ENCODE data around the gene SS18.

The SS18 gene

DNA sequence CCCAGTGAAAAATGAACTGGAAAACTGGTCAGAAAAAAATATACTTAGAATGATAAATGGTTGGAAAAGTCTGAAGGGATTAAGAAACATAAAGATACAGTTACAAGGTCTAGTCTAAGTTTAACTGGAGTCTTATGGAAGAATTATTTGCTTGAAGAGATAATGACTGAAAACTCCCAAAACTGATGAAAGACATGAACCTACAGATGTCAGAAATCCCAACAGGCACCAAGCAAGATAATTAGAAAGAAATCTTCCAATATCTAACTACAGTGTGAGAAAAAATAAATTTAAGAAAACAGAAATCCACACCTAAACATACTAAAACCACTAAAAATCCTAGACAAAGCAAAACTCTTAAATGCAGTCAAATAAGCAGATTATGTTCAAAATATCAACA is 19.4 kb downstream of the SS18 start:
- no peak for DNase-seq

DNA sequence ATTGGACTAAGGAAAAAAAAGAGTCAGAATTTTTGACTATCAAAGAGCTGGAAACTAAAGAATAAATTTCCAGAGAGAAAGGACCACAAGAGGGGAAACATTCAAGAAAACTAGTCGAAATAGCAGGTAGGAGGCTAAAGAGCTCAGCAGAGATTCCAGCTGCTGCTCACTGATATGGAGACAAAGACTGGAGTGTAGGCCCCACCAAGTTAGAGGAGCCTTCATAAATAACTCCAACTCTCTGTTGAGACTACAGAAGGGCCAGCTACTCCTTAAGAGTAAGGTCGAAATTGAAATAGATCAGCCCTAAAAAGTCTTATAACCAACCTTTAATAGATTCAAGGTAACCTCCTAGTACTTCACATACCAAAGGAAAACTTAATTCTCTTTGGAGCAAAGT is 31.1 kb downstream of the SS18 start:
- no peak for DNase-seq

DNA sequence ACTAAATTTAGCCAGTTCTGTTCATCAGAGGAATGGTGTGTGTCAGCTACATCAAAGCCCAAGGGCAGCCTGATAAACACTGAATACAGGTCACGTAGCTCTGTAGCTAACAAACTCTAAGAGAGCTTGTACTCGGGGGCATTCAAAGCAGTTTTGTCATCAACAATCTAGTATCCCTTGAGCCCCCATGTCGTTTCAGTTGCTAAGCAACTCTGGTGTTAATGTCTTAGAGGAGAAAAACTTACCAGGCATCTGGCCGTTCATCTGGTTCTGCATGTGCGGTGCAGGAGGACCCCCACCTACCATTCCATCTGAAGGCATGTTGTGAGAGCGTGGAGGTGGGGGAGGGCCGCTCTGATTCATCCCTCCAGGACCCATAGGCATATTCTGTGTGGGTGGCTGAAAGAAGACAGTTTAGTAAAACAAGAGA is 33.1 kb downstream of the SS18 start:
- no peak for DNase-seq

DNA sequence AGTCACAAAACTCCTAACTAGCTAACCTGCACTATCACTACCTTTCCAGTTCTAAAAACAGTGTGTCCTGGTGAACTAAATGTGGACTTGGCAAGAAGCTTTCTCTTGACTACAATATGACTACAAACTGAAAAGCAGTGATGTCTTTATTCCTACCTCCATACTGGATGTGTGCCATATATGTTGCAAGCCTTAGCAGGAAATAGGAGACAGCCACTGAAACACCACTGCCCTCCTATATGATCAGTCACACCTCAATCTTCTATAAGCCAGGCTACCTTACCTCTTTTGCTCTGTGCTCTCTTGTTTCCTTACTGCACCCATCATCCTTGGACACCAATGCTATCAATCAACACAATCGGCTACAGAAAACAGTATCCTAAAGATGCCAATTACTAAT is 34.1 kb downstream of the SS18 start:
- no peak for DNase-seq

DNA sequence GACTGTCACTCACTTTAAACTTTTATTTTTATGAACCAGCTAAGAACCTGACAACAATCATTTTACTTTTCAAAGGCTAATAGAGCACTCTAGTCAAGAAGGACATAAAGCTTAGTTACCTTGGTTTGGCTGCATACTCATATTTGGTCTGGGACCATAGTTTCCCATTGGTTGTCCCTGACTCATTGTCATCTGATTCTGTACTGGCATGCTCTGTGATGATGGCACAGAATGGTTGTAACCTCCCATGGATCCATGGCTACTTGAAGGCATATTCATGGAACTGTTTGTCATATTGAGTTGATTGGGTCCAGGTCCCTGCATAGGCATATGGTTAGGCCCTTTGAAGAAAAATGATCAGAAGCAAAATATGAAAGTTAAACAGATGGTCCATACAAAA is 37.9 kb downstream of the SS18 start:
- DNase-seq: no peak

DNA sequence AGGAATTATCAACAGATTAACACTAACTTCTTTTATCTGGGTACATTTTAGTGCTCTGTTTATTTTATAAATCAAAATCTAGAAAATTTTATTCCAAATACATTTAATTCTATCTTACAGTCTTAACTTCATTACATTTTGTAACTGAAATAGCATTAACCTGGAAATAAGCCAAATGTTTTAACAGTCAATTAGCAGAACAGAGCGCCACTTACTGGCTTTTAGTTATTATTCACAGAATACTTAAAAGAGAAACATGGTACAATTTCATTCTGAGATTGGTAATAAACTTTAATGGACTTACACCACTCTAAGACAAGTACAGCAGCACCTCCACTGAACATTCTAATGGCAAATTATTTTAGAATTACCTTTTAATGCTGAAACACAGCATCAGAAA is 38.6 kb downstream of the SS18 start:
- DNase-seq: no peak

DNA sequence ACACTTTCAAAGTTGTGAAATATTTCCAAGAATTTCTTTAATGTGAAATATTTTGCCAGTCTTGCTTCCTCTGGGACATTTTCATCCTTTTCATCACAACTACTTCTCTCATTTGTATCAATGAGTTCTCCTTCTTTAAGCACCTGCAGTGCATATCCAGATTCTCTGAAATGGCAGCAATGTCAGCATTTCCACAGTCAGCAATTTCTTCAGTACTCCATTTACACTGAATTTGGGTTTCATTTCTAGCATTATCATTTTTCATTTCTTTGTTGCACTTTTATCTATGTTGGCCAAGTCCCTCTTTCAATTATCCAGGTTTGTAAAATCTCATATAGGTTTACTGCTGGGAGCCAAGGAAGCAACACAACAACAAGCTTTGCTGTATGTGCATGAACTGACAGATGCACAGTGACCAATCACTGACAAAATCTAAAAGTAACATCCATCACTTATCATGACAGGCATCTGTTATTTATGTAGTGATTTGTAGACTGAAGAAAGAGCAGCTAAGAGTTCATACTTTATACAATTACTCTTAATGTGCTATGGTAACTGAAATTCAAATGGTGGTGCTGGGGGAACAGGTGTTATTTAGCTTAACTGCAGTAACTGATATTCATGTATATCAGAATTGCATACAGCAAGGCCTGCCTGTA is 43.9 kb downstream of the SS18 start:
- no peak for DNase-seq

DNA sequence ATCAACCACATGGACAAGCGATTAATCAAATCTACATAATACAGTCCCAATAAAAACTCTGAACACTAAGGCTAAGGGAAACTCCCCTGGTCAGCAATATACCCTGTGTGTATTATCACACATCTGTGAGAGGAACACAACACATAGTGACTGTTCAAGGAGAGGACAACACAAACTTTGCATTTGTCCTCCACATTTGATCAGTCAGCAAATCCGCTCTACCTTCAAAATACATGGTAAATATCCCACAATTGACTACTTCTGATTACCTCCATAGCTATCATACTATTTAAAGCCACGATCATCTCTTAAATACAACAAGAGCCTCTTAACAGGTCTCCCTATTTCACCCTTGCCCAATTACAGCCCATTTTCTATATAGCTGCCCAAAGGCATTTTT is 45.6 kb downstream of the SS18 start:
- no peak for DNase-seq

DNA sequence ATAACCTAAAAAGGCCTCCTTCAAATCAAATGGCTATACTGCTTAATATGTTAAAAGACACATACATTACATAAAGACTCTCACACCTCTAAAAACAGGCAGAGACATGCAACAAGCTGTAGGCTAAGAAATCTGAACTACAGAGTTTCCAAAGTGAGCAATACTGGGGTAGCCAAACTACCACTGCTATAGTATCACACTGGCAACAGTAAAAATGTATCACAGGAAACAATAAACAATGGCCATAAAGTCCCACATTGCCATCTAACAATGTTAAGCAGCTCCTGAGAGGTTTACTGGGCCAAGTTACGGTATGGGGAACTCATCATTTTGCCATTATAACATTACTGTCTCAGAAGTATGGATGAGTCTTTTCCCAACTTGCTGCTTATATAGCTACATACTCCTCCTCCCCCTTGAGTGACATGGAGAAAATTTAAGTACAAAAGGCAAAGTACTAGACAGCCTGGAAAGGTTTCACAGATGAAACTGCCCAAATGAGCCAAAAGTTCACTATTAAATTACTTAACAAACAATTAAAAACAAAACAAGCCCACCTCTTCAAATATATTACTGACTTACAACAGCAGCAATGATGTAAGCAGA is 50.3 kb downstream of the SS18 start:
- DNase-seq: no peak

DNA sequence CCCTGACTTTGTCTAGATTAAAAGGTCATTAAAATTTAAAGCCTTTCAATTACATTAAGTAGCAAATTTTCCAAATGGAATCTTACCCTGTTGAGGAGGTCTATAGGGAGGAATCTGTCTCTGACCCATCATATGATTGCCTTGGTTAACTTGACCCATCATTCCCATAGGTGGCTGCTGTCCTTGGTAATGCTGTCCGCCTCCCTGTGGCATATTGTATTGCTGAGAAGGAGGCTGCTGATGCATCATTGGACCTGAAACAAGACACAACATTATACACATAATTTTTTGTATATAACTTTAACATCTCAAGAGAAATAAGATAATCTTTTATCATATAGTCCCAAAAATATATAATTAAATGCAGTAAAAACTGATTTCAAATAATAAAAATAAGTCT is 51.2 kb downstream of the SS18 start:
- no peak for DNase-seq

DNA sequence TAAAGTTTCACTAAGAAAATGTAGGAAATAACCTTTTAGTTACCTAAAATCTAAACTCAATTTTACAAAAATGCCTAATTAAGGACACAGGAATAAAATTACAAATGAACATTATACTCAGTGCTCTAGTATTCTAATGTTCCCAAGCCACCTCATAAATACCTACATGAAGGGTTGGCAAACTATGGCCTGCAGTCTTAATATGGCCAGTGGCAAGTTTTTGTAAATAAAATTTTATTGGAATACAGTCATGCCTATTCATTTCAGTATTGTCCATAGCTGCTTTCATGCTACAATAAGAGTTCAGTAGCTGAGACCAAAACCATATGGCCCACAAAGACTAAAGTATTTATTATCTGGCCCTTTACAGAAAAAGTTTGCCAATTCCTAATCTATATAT is 53.8 kb downstream of the SS18 start:
- no peak for DNase-seq

DNA sequence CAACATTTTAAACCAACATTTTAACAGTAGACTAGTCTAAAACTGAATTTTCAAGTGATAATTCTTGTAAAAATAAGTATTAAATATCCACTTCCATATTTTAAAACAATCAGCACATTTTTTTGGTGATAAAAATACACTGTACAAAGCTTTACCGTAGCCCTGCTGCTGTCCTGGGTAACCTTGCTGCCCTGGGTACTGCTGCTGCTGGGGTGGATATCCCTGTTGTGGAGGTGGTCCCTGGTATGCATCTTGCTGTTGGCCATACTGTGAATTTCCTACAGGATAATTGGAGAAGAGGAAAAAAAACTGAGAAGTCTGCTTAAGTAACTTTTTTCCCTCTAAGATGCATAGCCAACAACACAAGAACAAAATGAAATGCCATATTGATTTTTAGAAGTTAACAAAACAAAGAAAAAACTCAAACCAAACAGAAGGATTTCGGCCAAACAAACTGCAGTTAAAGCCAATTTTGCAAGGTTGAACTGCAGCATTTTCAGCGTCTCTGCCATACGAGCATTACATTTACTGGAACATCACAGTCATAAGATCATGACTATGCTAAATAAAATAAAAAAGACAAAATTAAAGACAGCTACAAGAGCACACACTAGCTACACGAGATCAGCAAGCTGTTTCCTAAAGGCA is 55.4 kb downstream of the SS18 start:
- no peak for DNase-seq

DNA sequence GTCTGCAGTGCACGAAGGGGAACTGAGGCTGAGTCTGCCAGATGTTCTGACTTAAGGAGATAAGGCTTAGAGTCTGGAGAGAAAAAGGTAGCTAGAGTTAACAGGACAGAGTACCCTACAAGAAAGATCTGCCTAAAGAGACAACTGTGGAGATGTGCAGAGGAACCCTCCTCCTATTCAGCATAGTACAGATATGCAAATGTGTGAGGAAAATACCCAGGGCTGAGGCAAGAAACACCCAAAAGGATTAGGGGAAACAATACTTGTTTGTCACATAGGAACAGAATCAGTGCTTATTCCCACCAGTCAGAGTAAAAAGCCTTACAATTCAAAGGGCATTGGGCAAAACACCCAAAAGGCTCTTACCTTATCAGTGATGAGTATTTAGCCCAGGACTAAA is 67.8 kb downstream of the SS18 start:
- no peak for DNase-seq

DNA sequence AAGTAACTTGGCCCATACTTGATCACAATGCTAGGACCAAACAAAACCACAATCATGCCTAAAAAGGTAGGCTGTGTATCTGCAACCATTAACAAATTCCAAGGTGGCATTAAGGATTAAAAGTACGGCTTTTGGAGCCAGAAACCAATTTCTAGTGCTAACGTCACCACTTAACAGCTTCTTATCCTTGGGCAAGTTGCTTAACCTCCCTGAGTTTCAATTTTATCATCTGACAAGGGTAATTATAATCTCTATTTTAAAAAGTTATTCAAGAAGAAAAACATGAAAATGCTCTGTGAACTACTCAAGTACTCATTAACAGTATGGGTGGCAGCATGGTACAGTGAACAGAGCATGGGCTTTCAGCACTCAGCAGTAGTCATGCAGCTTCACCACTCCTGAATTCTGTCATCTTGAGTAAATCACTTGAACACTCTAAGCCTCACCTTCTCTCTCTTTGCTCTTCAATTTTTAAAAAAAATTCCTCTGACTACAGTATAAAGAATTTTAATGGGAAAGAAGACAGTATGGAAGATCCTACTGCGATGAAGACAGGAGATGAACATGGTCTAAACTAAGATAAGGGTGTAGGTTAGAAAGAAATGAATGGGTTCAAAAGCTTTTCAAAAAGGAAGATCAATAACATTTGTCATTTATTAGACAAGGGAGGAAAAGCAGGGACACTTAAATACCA is 69.2 kb downstream of the SS18 start:
- no peak for DNase-seq

DNA sequence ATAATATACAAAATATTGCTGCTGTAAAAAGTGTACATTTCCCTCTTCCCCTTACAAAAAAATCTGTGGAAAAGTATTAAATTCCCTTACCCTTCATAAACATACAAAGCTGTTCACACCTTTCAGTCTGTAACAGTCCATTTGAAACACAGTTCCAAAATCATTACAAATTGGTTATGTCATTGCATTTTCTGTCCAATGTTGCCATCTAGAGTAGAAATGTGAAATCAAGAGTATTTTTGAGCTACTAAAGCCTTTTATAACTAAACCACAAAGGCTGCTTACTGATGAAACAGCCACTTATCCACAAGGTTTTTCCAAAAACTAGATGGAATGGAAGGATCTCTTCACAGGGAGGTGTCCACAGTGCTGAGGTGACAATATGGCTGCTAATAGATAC is 72.5 kb downstream of the SS18 start:
- no peak for DNase-seq

DNA sequence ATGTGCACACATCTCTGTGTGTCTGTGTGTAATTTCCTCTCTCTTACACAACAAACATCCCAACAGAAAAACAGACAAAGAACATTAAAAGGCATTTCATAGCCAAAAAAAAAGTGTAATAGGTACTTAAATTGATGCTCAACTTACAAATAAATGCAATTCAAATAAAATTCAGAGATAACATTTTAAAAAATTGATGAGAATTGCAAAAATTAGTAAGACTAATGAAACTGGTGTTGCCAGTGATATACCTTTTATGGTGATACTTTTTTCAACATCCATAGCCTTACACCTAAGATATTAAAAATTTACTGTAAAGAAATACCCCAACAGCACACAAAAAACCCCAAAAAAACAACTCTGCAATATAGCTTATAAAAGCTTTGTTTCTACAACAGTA is 76.0 kb downstream of the SS18 start:
- DNase-seq: no peak

DNA sequence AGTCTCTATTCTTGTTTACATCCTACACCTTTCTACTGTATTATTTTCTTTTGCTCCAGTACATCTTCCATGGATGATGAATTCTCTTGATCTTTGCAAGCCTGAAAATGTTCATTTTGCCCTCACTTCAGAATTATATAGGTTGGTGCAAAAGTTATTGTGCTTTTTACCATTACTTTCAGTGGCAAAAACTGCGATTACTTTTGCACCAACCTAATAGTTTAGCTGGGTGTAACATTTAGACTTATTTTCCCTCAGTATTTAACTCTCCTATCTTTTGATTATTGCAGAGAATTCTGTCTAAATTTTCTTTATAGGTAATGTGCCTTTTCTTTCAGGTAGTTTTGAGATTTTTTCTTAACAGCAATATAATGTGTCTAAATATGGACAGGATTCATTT is 81.8 kb downstream of the SS18 start:
- no peak for DNase-seq

DNA sequence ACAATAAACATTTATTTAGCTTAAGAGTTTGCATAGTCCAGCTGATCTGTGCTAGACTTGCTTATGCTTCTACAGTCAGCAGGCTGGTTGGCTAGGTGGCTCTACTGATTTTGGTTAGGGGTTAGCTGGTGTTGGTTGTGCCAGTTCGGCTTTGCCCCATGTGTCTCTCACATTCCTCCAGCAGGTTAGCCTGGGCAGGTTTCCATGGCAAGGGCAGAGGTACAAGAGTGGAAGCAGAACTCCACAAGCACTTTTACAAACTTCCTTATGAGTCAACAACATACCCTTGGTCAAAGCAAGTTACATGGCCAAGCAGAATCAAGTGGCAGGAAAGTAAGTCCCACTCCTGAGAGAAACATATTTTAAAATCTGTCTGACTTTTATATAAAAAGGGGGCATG is 82.3 kb downstream of the SS18 start:
- DNase-seq: no peak

DNA sequence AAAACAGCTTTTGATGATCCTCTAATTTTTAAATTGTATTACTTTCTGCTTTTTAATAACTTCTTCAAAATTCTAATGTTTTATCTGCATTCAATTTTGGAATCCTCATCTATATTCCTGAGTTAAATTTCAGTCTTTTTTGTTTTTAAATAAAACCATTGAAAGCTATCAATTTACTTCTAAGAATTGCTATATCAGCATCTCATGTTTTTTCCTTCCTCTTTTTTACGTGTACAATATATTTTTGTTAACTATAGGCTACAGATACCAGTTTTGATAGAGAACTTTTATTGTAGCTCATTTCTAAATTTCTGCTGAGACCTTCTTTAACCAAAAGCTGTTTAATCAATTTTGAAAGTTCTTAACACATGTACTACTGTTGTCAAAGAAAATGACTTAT is 84.5 kb downstream of the SS18 start:
- DNase-seq: no peak

DNA sequence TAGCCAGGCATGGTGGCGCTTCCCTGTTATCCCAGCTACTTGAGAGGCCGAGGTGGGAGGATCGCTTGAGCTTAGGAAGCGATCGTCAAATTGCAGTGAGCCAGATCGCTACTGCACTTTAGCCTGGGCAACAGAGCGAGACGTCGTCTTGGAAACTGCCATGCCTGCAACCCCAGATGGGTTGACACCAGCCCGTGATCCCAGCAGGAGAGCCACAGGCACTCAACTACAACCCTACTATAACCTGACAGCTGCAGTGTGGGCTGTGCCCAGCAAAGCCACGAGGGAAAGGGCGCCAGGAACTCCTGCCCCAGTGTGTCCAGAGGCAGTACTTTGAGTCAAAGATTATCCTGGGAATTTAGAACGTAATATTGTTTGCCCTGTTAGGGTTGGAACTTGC is 85.6 kb downstream of the SS18 start:
- DNase-seq: no peak

DNA sequence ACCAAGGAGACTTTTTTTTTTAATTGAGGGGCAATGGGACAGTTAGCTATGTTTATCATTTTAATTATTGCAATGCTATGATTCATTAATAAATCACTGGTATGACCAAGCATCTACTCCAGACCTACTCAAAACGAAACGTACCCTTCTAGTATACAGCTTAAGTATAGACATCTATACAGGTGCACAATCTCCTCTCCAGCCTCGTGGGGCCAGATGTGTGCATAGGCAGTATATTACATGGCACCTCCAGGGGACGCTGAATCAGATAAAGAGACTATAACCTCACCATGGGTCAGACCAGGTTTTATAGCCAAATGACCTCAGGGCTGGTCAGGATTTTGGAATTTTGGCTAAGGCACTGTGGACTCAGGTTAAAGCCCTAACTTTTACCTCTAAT is 86.6 kb downstream of the SS18 start:
- no peak for DNase-seq

DNA sequence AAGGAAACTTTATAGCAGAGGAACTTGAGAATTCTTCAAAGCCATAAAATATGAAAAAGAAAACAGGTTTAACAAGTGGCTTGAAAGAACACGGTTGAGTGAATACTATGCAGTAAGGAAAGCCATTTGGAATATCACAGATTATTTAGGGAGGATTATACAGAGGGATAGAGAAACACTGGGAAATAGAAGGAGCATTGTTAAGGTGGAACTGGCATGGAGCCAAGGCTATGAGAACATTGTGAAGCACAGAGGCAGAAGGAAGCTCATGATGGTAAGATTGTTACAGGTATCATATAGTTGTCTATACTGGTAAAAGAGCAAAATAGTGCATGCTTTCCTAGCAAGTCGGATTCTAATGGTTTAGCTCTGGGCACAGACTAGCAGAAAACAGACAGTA is 87.1 kb downstream of the SS18 start:
- DNase-seq: no peak

DNA sequence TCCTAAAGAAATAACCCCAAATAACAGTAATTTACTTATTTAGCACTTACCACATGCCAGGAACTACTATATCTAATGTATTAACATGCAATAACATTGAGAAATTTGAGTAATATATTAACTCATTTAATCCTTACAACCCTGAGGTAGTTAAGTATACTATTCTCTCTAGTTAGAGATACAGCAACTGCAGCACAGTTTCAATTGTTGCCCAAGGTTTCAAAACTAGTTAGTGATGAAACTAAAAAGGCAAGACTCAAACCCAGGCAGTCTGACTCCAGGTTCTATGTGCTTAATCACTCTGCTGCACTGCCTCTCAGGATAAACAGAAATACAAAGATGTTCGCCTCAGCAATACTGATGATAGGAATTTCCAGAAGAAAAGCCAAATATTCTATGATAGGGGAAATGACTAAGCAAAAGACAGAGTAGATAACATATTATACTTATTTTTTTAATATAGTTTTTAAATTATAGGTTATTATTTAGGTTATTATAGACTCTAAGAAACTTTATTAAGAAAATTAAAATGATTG is 88.0 kb downstream of the SS18 start:
- no peak for DNase-seq

DNA sequence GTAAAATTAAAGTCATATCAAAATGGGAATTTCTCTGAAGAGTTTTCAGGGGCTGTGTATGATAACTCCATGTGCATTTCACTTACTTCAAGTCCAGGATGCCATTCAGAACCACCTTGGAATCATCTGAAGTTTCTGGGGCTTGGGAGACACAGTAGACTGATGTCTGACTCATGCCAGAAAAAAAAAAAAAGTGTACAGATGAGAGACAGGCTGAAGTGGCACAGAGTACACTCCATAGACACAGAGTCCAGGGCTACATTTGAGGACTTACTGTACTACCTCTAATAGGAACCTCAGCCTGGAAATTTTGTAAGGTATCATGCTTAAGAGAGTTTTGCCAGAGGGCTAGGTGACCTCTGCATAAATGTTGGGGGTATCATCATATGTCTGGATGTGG is 92.0 kb downstream of the SS18 start:
- no peak for DNase-seq

All from CD4-positive, alpha-beta T cell treated with Interleukin-4 for 4 hours (primary cell).